ENCODE measurements around the gene HIPK2. TPM values are rescaled to one million over a fixed set of nuclear protein-coding genes. Genes with fewer than 3 reads are reported as not detected.

Gene HIPK2
- total RNA-seq, 1 donor from 2014 or later = 5.8 TPM

- DNase-seq (ENCODE audit: low read depth) = no peak
- no peak for TF ChIP-seq CTCF (IDR thresholded peaks at IDR 0.05; ENCODE audit: insufficient read depth, low read length, severe bottlenecking)
- Histone ChIP-seq H3K36me3 (ENCODE audit: control insufficient read depth, insufficient read depth, low read length) (no peaks in the 10 kb centered on the region), H3K4me3 (ENCODE audit: low read depth, low read length) (no peak overlapping the region), H3K27me3 (ENCODE audit: control insufficient read depth, insufficient read depth, low read length) (no peaks in the 10 kb centered on the region)
- no peak for FAIRE-seq
Measured at GRCh38 chr7:139548302-139549028, 229.3 kb downstream of the HIPK2 start.

- TF ChIP-seq CTCF (IDR thresholded peaks at IDR 0.05; ENCODE audit: insufficient read depth, low read length, severe bottlenecking) = no peak
- Histone ChIP-seq H3K36me3 (ENCODE audit: control insufficient read depth, insufficient read depth, low read length) (no peaks in the 10 kb centered on the region), H3K27me3 (ENCODE audit: control insufficient read depth, insufficient read depth, low read length) (peaks cover 4% of the 10 kb centered on the region), H3K4me3 (ENCODE audit: low read depth, low read length) (no peak overlapping the region)
- DNase-seq (ENCODE audit: low read depth) (no peak), FAIRE-seq (no peak)
Measured at GRCh38 chr7:139544645-139545044, 233.2 kb downstream of the HIPK2 start.

GRCh38 chr7:139543801-139544603 is 233.8 kb downstream of the HIPK2 start:
- TF ChIP-seq CTCF (IDR thresholded peaks at IDR 0.05; ENCODE audit: insufficient read depth, low read length, severe bottlenecking) = no peak
- no peak for FAIRE-seq

GRCh38 chr7:139542308-139543151 is 235.3 kb downstream of the HIPK2 start:
- no peak for TF ChIP-seq CTCF (IDR thresholded peaks at IDR 0.05; ENCODE audit: insufficient read depth, low read length, severe bottlenecking)
- no peak for FAIRE-seq

More at GRCh38 chr7:139543801-139544603, 233.8 kb downstream of the HIPK2 start:
- H3K36me3 ChIP-seq (ENCODE audit: control insufficient read depth, insufficient read depth, low read length) = no peaks in the 10 kb centered on the region
- H3K27me3 ChIP-seq (ENCODE audit: control insufficient read depth, insufficient read depth, low read length) = peaks cover 4% of the 10 kb centered on the region
- no peak overlapping the region for H3K4me3 ChIP-seq (ENCODE audit: low read depth, low read length)
- DNase-seq (ENCODE audit: low read depth) = no peak

GRCh38 chr7:139541600-139542307 is 236.0 kb downstream of the HIPK2 start:
- FAIRE-seq = no peak
- DNase-seq (ENCODE audit: low read depth) = no peak
- no peak overlapping the region for H3K4me3 ChIP-seq (ENCODE audit: low read depth, low read length)
- H3K36me3 ChIP-seq (ENCODE audit: control insufficient read depth, insufficient read depth, low read length) = no peaks in the 10 kb centered on the region
- peaks cover 4% of the 10 kb centered on the region for H3K27me3 ChIP-seq (ENCODE audit: control insufficient read depth, insufficient read depth, low read length)
- TF ChIP-seq CTCF (IDR thresholded peaks at IDR 0.05; ENCODE audit: insufficient read depth, low read length, severe bottlenecking) = no peak

More at GRCh38 chr7:139542308-139543151, 235.3 kb downstream of the HIPK2 start:
- DNase-seq (ENCODE audit: low read depth) = no peak
- H3K36me3 ChIP-seq (ENCODE audit: control insufficient read depth, insufficient read depth, low read length) = no peaks in the 10 kb centered on the region
- no peak overlapping the region for H3K4me3 ChIP-seq (ENCODE audit: low read depth, low read length)
- H3K27me3 ChIP-seq (ENCODE audit: control insufficient read depth, insufficient read depth, low read length) = peaks cover 4% of the 10 kb centered on the region

Measured in bronchial epithelial cell (primary cell).